Measurements from ENCODE around the gene SCAPER.

GRCh38 chr15:76495487-76495886 is 409.7 kb downstream of the SCAPER start:
- TF ChIP-seq, protein P1, sequence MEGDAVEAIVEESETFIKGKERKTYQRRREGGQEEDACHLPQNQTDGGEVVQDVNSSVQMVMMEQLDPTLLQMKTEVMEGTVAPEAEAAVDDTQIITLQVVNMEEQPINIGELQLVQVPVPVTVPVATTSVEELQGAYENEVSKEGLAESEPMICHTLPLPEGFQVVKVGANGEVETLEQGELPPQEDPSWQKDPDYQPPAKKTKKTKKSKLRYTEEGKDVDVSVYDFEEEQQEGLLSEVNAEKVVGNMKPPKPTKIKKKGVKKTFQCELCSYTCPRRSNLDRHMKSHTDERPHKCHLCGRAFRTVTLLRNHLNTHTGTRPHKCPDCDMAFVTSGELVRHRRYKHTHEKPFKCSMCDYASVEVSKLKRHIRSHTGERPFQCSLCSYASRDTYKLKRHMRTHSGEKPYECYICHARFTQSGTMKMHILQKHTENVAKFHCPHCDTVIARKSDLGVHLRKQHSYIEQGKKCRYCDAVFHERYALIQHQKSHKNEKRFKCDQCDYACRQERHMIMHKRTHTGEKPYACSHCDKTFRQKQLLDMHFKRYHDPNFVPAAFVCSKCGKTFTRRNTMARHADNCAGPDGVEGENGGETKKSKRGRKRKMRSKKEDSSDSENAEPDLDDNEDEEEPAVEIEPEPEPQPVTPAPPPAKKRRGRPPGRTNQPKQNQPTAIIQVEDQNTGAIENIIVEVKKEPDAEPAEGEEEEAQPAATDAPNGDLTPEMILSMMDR (IDR thresholded peaks at IDR 0.05; ENCODE audit: insufficient read depth, low read length), result no peak
- TF ChIP-seq POLR2AphosphoS5 (IDR thresholded peaks at IDR 0.05; ENCODE audit: low read depth) (no peak), REST (IDR thresholded peaks at IDR 0.05; ENCODE audit: insufficient replicate concordance, low read depth) (no peak), GABPA (IDR thresholded peaks at IDR 0.05; ENCODE audit: low read depth) (no peak)

Measured in HL-60 (cell line).